ENCODE results near the gene SAMD9L. TPM values are rescaled to one million over a fixed set of nuclear protein-coding genes. Genes with fewer than 3 reads are reported as not detected.
"Not testable (repeated sequence)": the region's sequence is repeated elsewhere in the genome, so short reads cannot be mapped to it uniquely, and the experiment has no call there.

The SAMD9L gene
- total RNA-seq, 1 experiment from 2014 or later: 0.49 TPM

- peaks cover 4% of the 10 kb centered on the region for H3K9me3 ChIP-seq (ENCODE audit: low read depth, low read length, poor library complexity, severe bottlenecking)
- H3K4me1 ChIP-seq (ENCODE audit: insufficient read depth, low read length, poor library complexity, severe bottlenecking): no peaks in the 10 kb centered on the region
- no peak overlapping the region for H3K27ac ChIP-seq (ENCODE audit: low read depth, low read length, poor library complexity, severe bottlenecking)
- intact Hi-C loops (cut with micrococcal nuclease; ENCODE audit: unreplicated experiment): no loop called here
- peaks cover 23% of the 10 kb centered on the region for H3K27me3 ChIP-seq (replicated peaks; ENCODE audit: insufficient read depth, low read depth, low read length, poor library complexity)
- ChIA-PET POLR2A (ENCODE audit: low non-redundant PET) (no interaction called here), CTCF (no interaction called here)
- TF ChIP-seq CTCF (conservative IDR thresholded peaks at IDR 0.05; ENCODE audit: low read depth, low read length): no peak
- TF ChIP-seq EZH2 (IDR thresholded peaks at IDR 0.05; ENCODE audit: borderline replicate concordance, low read depth, low read length, poor library complexity, severe bottlenecking): no peak
- no peaks in the 10 kb centered on the region for H3K36me3 ChIP-seq (ENCODE audit: insufficient read depth, low read length, poor library complexity, severe bottlenecking)
- no peak for DNase-seq (ENCODE audit: low spot score)
- BruUV-seq (replicated peaks): no TSS peak
- H3K4me3 ChIP-seq (ENCODE audit: low read depth, low read length, poor library complexity, severe bottlenecking): no peak overlapping the region
These were observed 16.0 kb downstream of the SAMD9L start for GRCh38 chr7:93132216-93132615.

GRCh38 chr7:93126954-93127353 is 21.2 kb downstream of the SAMD9L start:
- POLR2A ChIA-PET (ENCODE audit: low non-redundant PET); H3K4me1 ChIP-seq (ENCODE audit: insufficient read depth, low read length, poor library complexity, severe bottlenecking); H3K27me3 ChIP-seq (replicated peaks; ENCODE audit: insufficient read depth, low read depth, low read length, poor library complexity); intact Hi-C loops (cut with micrococcal nuclease; ENCODE audit: unreplicated experiment); H3K36me3 ChIP-seq (ENCODE audit: insufficient read depth, low read length, poor library complexity, severe bottlenecking); CTCF ChIA-PET; H3K27ac ChIP-seq (ENCODE audit: low read depth, low read length, poor library complexity, severe bottlenecking); DNase-seq (ENCODE audit: low spot score); BruUV-seq (replicated peaks); H3K4me3 ChIP-seq (ENCODE audit: low read depth, low read length, poor library complexity, severe bottlenecking); H3K9me3 ChIP-seq (ENCODE audit: low read depth, low read length, poor library complexity, severe bottlenecking): not testable (repeated sequence)

GRCh38 chr7:93123532-93123931 is 24.7 kb downstream of the SAMD9L start:
- H3K36me3 ChIP-seq (ENCODE audit: insufficient read depth, low read length, poor library complexity, severe bottlenecking); H3K4me3 ChIP-seq (ENCODE audit: low read depth, low read length, poor library complexity, severe bottlenecking); DNase-seq (ENCODE audit: low spot score); CTCF ChIA-PET; H3K4me1 ChIP-seq (ENCODE audit: insufficient read depth, low read length, poor library complexity, severe bottlenecking); POLR2A ChIA-PET (ENCODE audit: low non-redundant PET); H3K9me3 ChIP-seq (ENCODE audit: low read depth, low read length, poor library complexity, severe bottlenecking); intact Hi-C loops (cut with micrococcal nuclease; ENCODE audit: unreplicated experiment); H3K27me3 ChIP-seq (replicated peaks; ENCODE audit: insufficient read depth, low read depth, low read length, poor library complexity); H3K27ac ChIP-seq (ENCODE audit: low read depth, low read length, poor library complexity, severe bottlenecking); BruUV-seq (replicated peaks): not testable (repeated sequence)

GRCh38 chr7:93120592-93121549 is 27.3 kb downstream of the SAMD9L start:
- DNase-seq (ENCODE audit: low spot score): no peak
- no peaks in the 10 kb centered on the region for H3K27me3 ChIP-seq (replicated peaks; ENCODE audit: insufficient read depth, low read depth, low read length, poor library complexity)
- BruUV-seq (replicated peaks): no TSS peak
- ChIA-PET CTCF (no interaction called here), POLR2A (ENCODE audit: low non-redundant PET) (no interaction called here)
- TF ChIP-seq CTCF (conservative IDR thresholded peaks at IDR 0.05; ENCODE audit: low read depth, low read length): no peak
- TF ChIP-seq EZH2 (IDR thresholded peaks at IDR 0.05; ENCODE audit: borderline replicate concordance, low read depth, low read length, poor library complexity, severe bottlenecking): no peak
- no peaks in the 10 kb centered on the region for H3K36me3 ChIP-seq (ENCODE audit: insufficient read depth, low read length, poor library complexity, severe bottlenecking)
- H3K9me3 ChIP-seq (ENCODE audit: low read depth, low read length, poor library complexity, severe bottlenecking): no peaks in the 10 kb centered on the region
- H3K27ac ChIP-seq (ENCODE audit: low read depth, low read length, poor library complexity, severe bottlenecking): no peak overlapping the region
- H3K4me1 ChIP-seq (ENCODE audit: insufficient read depth, low read length, poor library complexity, severe bottlenecking): no peaks in the 10 kb centered on the region
- no peak overlapping the region for H3K4me3 ChIP-seq (ENCODE audit: low read depth, low read length, poor library complexity, severe bottlenecking)
- intact Hi-C loops (cut with micrococcal nuclease; ENCODE audit: unreplicated experiment): no loop called here

All from A673 (cell line).